Stimulated activated CD8-positive, alpha-beta memory T cell treated with anti-CD3 and anti-CD28 coated beads, Interleukin-4, amount 100 ng/mL, for 4 hours (primary cell): ENCODE results near the gene SLCO1B3.

ENCODE experiments used
- DNase-seq, 2 donors: peaks; one replicate each; pipeline ENCODE4 v3.0.0-alpha.2; 2020; ENCODE audit warnings: low read depth in 2 of 2, low spot score in 1 of 2

Gene SLCO1B3

DNA sequence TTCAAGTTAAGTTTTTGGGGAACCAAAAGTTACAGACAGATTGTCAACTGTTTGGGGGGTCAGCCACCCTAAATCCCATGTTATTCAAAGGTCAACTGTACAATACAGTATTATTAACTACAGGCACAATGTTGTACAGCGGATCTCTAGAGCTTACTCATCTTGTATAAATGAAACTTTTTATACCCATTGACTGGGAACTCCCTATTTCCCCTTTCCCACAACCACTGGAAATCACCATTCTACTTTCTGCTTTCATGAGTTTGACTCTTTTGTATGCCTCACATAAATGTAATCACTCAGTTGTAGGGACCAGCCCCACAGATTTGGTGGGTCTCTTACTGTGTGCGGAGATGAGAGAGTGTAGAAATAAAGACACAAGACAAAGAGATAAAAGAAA is 57.8 kb downstream of the SLCO1B3 start:
- no peak for DNase-seq

DNA sequence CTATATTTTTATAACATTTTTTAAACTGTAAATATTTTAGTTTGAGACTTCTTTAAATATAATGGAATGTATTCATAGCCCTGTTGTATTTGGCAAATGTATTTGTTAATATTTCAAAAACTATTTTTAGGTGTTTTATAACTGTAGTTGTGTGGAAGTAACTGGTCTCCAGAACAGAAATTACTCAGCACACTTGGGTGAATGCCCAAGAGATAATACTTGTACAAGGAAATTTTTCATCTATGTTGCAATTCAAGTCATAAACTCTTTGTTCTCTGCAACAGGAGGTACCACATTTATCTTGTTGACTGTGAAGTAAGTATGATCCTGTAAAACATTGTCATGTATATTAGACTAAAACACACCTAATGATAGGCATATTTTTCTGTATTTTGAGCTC is 72.8 kb downstream of the SLCO1B3 start:
- no peak for DNase-seq

DNA sequence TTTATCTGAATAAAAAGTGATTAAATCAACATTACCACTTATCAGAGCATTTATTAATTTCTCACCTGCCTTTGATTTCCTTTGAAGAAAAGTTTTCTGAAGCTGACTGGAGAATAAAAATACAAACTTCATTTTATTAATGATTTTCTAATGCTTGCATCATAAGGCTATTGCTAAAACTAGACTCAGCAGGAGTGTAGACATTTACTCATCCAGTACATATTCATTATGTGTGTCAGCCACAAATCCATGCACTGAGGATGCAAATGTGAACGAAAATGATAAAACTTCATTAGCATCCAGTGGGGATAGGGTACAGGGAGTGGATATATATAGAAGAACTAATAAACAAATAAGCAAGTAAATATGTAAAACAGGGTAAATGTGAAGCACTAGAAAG is 74.6 kb downstream of the SLCO1B3 start:
- no peak for DNase-seq

DNA sequence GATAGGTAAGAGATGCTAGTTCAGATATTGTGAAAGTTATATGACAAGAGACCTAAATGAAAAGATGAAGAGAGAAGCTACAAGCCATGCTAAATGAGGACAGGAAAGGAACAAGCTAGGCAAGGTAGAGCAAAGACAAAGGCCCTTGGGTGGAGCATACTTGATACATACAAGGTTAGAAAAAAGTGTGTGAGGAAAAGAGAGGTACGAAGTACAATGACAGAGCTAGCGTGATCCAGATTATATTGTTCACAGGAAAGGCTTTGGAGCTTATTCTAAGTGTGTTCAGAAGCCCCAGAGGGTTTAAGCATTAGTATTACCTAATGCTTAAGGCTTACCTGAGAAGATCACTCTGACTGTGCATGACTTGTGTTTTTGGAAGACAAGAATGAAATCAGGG is 75.0 kb downstream of the SLCO1B3 start:
- no peak for DNase-seq

DNA sequence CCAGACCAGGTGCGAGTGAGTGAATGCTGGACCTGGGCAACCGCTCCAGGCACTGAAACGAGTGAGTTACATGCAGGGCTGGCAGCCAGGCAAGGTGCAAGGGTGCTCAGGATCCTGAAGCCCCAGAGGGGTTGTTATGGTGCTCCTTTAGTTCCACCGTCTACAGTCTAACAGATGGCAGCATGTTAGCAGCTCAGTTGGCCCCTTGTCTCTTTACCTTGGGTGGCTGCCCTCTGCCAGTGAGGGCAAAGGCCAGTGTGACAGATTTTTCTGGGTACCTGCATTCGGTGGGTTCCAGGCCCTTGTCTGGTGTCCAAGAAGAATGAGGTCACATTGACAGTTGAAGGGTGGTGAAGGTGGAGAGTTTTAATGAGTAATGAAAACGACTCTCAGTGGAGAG is 106.8 kb downstream of the SLCO1B3 start:
- no peak for DNase-seq

DNA sequence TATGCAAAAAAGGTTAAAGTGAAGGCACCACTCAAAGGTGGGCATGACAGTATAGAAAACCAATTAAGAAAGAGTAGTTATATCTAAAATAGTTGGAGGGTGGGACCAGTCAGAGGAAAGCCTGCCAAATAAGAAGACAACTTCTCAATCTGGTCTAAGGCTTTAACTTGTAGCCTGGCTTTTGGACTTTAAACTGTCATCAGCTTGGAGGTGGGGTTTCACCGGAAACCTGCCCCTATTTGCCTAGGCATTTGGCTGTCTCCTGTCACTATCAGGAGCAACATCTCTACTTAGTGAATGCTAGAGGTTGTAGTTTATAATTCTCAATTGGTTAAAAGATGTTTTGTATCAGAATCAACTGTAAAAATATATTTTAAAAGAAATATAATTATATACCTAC is 107.3 kb downstream of the SLCO1B3 start:
- DNase-seq, result no peak

DNA sequence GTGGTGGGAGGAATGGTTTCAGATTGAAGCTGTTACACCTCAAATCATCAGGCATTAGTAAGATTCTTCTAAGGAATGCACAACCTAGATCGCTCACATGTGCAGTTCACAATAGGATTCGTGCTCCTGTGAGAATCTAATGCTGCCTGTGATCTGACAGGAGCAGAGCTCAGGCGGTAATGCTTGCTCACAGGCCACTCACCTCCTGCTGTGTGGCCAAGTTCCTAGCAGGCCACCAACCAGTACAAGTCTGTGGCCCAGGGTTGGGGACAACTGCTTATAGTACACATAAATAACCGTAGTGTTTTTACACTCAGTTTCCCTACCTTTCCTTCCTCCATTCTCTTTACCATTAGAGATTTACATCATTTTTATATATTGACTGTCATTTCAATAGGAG is 121.4 kb downstream of the SLCO1B3 start:
- no peak for DNase-seq

DNA sequence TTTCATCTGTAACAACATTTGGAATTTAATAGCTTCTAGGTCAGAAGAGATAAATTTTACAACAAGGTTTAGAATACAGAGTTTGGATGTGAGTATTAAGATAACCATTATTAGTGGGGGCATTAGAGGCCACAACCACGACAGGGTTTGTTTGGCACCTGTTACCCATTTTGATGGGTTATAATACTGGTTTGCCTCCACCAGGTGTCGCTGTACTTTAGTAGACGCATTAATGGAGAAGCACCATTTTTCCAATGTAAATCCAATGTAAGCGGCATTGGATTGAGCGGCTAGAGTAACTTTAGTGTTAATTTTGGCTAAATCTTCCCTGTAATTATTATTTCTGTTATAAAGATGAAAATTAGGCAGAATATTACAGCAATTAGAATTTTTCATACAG is 136.2 kb downstream of the SLCO1B3 start:
- DNase-seq, result no peak

DNA sequence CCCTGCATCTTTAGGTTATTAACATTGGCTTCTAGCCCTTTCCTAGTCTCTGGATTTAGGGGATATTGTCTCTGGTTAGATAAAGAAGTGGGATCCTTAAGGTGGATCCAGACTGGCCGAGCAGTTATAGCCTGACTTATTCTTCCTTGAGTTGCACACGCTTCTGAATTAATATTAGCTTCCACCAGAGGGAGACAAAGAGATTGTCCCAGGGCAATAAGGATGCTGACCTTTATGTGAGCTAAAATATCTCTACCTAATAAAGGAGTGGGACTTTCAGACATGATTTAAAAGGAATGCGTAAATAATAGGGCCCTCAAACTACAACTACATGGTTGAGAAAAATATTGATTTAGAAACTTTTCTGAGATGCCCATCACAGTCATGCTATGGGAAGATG is 139.7 kb downstream of the SLCO1B3 start:
- DNase-seq, result no peak

DNA sequence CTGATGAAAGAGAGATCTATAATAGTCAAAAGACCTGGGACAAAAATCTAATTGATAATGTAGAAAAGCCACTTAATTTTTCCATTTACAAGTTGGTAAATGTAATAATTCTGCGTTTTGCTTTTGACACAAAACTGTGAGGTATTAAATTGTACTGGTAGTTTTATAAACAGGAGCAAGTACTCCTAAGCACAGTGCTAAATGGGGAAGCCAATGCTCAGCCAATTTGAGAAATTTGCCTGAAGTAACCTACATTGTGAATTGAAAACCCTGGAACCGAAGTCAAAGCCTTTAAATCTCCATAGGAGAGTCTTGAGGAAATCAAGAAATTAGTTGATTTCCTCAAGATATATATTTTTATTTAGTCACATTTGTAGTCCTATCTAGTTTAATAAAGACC is 152.8 kb downstream of the SLCO1B3 start:
- DNase-seq, result no peak

DNA sequence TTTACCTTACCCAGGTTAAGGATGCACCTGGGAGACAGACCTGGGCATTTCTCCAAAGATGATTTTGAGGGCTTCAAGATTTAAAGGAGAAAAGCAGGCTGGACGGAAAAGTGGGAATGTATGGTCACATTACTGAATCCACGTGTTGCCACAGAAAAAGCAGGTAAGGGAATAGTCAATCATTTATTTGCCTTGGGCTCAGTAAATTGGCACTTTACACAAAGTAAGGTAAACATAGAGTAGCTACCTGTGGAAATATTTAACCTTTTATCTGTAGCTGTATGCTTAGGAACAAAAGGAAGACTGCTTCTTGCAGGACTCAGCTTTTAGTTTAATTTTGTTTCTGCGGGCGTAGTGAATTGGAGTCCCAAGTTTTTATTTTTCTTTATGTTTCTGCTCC is 153.3 kb downstream of the SLCO1B3 start:
- DNase-seq, result no peak
